Mesenchymal stem cell (in vitro differentiated cells and primary cell): ENCODE measurements around the gene DKC1.
"Not testable (repeated sequence)": the region's sequence is repeated elsewhere in the genome, so short reads cannot be mapped to it uniquely, and the experiment has no call there.

Source experiments
- DNase-seq: peaks from one replicate; pipeline ENCODE4 v3.0.0-alpha.2; 2013
- H2AFZ ChIP-seq: one replicate; pipeline ENCODE4 v1.6.1; 2013; ENCODE audit warnings: low read depth, mild to moderate bottlenecking, control low read depth, inconsistent platforms, low read length, moderate library complexity
- H2AK5ac ChIP-seq: 2 replicates; pipeline ENCODE4 v1.6.1; 2013; ENCODE audit warnings: low read length, moderate library complexity, mild to moderate bottlenecking, inconsistent platforms; ENCODE audit not compliant: severe bottlenecking
- H2BK120ac ChIP-seq: one replicate; pipeline ENCODE4 v1.6.1; 2013; ENCODE audit warnings: low read depth, mild to moderate bottlenecking, inconsistent platforms, low read length, moderate library complexity
- H2BK12ac ChIP-seq, 2 experiments: one replicate each; pipeline ENCODE4 v1.6.1; 2013; ENCODE audit warnings: inconsistent platforms in 2 of 2, low read length in 2 of 2, mild to moderate bottlenecking in 2 of 2, moderate library complexity in 2 of 2, control low read depth in 1 of 2
- H2BK15ac ChIP-seq: one replicate; pipeline ENCODE4 v1.6.1; 2013; ENCODE audit warnings: mild to moderate bottlenecking, low read depth, inconsistent platforms; ENCODE audit not compliant: poor library complexity, severe bottlenecking
- H2BK5ac ChIP-seq: 2 replicates; pipeline ENCODE4 v1.6.1; 2013; ENCODE audit warnings: low read depth, mild to moderate bottlenecking, low read length, control low read depth, inconsistent platforms; ENCODE audit not compliant: poor library complexity, severe bottlenecking
- H3K14ac ChIP-seq, 2 experiments: one replicate each; pipeline ENCODE4 v1.6.1; 2013; ENCODE audit warnings: inconsistent platforms in 2 of 2, low read length in 2 of 2, control low read depth in 1 of 2, mild to moderate bottlenecking in 1 of 2, moderate library complexity in 1 of 2
- H3K18ac ChIP-seq, 2 experiments: one replicate each; pipeline ENCODE4 v1.6.1; 2013; ENCODE audit warnings: inconsistent platforms in 2 of 2, low read length in 2 of 2, control low read depth in 1 of 2, low read depth in 1 of 2, mild to moderate bottlenecking in 1 of 2
- H3K23ac ChIP-seq, 2 experiments: one replicate each; pipeline ENCODE4 v1.6.1; 2013; ENCODE audit warnings: inconsistent platforms in 2 of 2, low read length in 2 of 2, mild to moderate bottlenecking in 2 of 2, moderate library complexity in 2 of 2, control low read depth in 1 of 2
- H3K27ac ChIP-seq: 2 replicates; pipeline ENCODE4 v1.5.1; 2013; ENCODE audit warnings: mild to moderate bottlenecking, moderate library complexity, low read length, control low read depth, inconsistent platforms; ENCODE audit not compliant: poor library complexity, severe bottlenecking
- H3K27me3 ChIP-seq, 2 experiments: 2 replicates each; pipeline versions ENCODE4 v1.6.1 to v1.7.0; 2013; ENCODE audit warnings: low read length in 2 of 2, mild to moderate bottlenecking in 2 of 2, moderate library complexity in 2 of 2, control low read depth in 1 of 2, inconsistent platforms in 1 of 2; ENCODE audit not compliant: control insufficient read depth in 1 of 2, insufficient read depth in 1 of 2
- H3K36me3 ChIP-seq, 2 experiments: 2 replicates each; pipeline versions ENCODE4 v1.6.1 to v1.7.0; 2013; ENCODE audit warnings: low read length in 2 of 2, control low read depth in 1 of 2, inconsistent platforms in 1 of 2, low read depth in 1 of 2, mild to moderate bottlenecking in 1 of 2; ENCODE audit not compliant: insufficient read depth in 2 of 2, control insufficient read depth in 1 of 2
- H3K4ac ChIP-seq, 2 experiments: one replicate each; pipeline ENCODE4 v1.6.1; 2013; ENCODE audit warnings: inconsistent platforms in 2 of 2, low read length in 2 of 2, mild to moderate bottlenecking in 2 of 2, moderate library complexity in 2 of 2, control low read depth in 1 of 2, low read depth in 1 of 2
- H3K4me1 ChIP-seq: 2 replicates; pipeline ENCODE4 v1.6.1; 2013; ENCODE audit warnings: low read depth, low read length, control low read depth; ENCODE audit not compliant: control insufficient read depth, insufficient read depth
- H3K4me2 ChIP-seq: 2 replicates; pipeline ENCODE4 v1.6.1; 2013; ENCODE audit warnings: low read length, mild to moderate bottlenecking, inconsistent platforms; ENCODE audit not compliant: poor library complexity, severe bottlenecking
- H3K4me3 ChIP-seq, 2 experiments: 2 replicates each; pipeline versions ENCODE4 v1.5.1 to v1.7.0; 2013; ENCODE audit warnings: low read length in 2 of 2, mild to moderate bottlenecking in 2 of 2, control low read depth in 1 of 2, low read depth in 1 of 2; ENCODE audit not compliant: insufficient read depth in 1 of 2
- H3K79me1 ChIP-seq: replicated peaks from 2 replicates; pipeline ENCODE4 v1.6.1; 2013; ENCODE audit warnings: mild to moderate bottlenecking, control low read depth, low read length, inconsistent platforms; ENCODE audit not compliant: poor library complexity, severe bottlenecking
- H3K9ac ChIP-seq: 2 replicates; pipeline ENCODE4 v1.7.0; 2013; ENCODE audit warnings: mild to moderate bottlenecking, low read length, moderate library complexity
- H3K9me3 ChIP-seq: 2 replicates; pipeline ENCODE4 v1.7.0; 2013; ENCODE audit warnings: mild to moderate bottlenecking, low read length; ENCODE audit not compliant: control insufficient read depth
- H4K8ac ChIP-seq: one replicate; pipeline ENCODE4 v1.6.1; 2013; ENCODE audit warnings: inconsistent platforms, mild to moderate bottlenecking, low read length, moderate library complexity
- H4K91ac ChIP-seq: one replicate; pipeline ENCODE4 v1.6.1; 2013; ENCODE audit warnings: mild to moderate bottlenecking, low read length, inconsistent platforms
- whole genome bisulfite sequencing: methylation state at CpG from one replicate; pipeline ENCODE4 v1.1.7; 2013; ENCODE audit warnings: mixed read lengths; 5-methylcytosine and 5-hydroxymethylcytosine counted together

The DKC1 gene

DNA sequence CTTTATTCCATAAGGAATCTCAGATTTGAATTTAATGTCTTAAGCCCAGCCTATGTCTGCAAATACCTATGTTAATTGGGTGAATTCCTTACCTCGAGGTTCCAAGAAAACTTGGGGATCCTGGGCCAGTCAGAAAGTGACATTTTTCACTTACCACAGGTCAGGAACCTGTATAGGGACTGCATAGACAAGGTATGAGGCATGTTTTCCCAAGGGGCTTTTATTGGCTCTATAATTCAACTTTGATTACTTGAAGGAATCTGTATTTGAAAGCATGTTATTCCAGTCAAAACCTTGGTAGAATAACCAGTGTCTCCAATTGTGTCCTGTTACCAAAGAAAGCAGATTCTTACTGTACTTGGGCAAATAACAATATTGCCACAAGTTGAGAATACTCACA is 51.1 kb downstream of the DKC1 start:
- Histone ChIP-seq H2BK12ac (no peak overlapping the region), H3K27ac (no peak overlapping the region), H3K36me3 (no peaks in the 10 kb centered on the region), H4K8ac (no peak overlapping the region), H3K4me3 (no peak overlapping the region), H2AFZ (no peak overlapping the region), H3K9ac (no peak overlapping the region), H3K4me2 (no peak overlapping the region), H3K23ac (no peak overlapping the region), H3K4me1 (no peaks in the 10 kb centered on the region), H3K27me3 (peaks cover 0 to 3% of the 10 kb centered on the region in 2 experiments), H3K14ac (no peak overlapping the region), H2BK15ac (no peak overlapping the region), H3K9me3 (no peaks in the 10 kb centered on the region), H2BK5ac (no peak overlapping the region), H2AK5ac (no peak overlapping the region), H3K4ac (no peak overlapping the region), H2BK120ac (no peak overlapping the region), H3K18ac (no peak overlapping the region), H3K79me1 (no peaks in the 10 kb centered on the region), H4K91ac (no peak overlapping the region)
- 67% methylated on average over 1 of the region's 1 CpG for WGBS
- DNase-seq = no peak

DNA sequence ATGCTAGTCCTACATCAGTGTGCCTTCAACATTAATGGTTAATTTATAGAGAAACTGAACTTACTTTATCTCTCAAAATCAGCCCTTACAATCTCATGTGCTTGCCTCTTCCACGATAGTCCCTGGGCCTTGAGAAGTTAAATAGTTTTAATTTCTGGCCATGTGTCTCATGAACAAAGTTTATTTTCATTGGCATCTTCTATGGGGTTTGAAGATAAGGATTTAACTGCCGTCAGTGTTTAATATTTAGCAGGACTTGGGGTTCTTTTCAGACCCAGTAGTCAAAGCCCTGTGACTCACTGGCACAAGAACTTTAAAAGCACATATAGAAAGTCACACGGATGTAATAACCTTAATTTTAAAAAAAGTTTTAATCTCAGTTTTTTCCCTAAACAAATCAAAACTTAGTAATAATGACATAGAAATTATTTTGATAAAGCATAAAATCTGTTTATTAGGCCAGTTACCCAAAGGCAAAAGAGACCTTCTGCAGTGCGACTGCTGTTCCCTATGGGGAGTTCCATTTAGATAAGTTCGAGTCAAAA is 52.7 kb downstream of the DKC1 start:
- no peaks in the 10 kb centered on the region for H3K36me3 ChIP-seq
- H3K23ac ChIP-seq = no peak overlapping the region
- H2AFZ ChIP-seq = no peak overlapping the region
- no peaks in the 10 kb centered on the region for H3K4me1 ChIP-seq
- no peak overlapping the region for H3K27ac ChIP-seq
- no peak for DNase-seq
- H3K18ac ChIP-seq = no peak overlapping the region
- no peaks in the 10 kb centered on the region for H3K79me1 ChIP-seq
- no peak overlapping the region for H2BK12ac ChIP-seq
- H2BK120ac ChIP-seq = no peak overlapping the region
- no peak overlapping the region for H2AK5ac ChIP-seq
- 69% methylated on average over 4 of the region's 5 CpGs for WGBS
- no peak overlapping the region for H3K4me3 ChIP-seq
- H2BK5ac ChIP-seq = no peak overlapping the region
- no peak overlapping the region for H3K9ac ChIP-seq
- no peak overlapping the region for H2BK15ac ChIP-seq
- no peak overlapping the region for H3K4ac ChIP-seq
- H3K14ac ChIP-seq = no peak overlapping the region
- no peak overlapping the region for H3K4me2 ChIP-seq
- H3K27me3 ChIP-seq = peaks cover 0 to 3% of the 10 kb centered on the region in 2 experiments
- no peak overlapping the region for H4K8ac ChIP-seq
- no peak overlapping the region for H4K91ac ChIP-seq
- no peaks in the 10 kb centered on the region for H3K9me3 ChIP-seq

DNA sequence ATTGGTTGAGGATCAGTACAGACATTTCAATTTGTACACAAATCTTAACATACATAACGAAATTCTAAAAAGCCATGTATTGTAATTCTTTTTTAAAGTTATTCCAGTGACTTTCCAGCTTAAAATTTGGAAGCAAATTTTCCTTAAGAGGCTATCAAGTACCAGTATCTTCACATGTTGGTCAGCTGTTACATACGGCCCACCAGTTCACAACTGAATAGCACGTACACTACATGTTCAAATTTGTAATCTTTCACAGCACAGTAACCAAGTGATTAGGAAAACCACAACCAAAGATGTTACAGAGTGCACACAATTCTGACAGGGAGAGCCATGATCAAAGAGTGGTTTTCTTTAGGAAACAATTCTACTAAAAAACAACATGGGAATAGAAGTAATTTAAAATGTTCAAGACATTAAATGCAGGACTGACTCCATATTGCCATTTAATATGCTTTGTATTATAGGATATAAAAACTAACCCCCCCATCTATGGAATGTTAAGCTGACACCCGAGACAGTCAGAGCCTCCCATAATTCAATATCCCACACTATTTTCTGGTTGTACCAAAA is 53.7 kb downstream of the DKC1 start:
- H3K14ac ChIP-seq, H3K18ac ChIP-seq, H3K36me3 ChIP-seq, H3K23ac ChIP-seq, H2AK5ac ChIP-seq, H2BK5ac ChIP-seq, H2AFZ ChIP-seq, H2BK15ac ChIP-seq, H2BK12ac ChIP-seq, H4K91ac ChIP-seq, H3K27ac ChIP-seq, H3K4me1 ChIP-seq, H3K4me3 ChIP-seq, H4K8ac ChIP-seq, H2BK120ac ChIP-seq, H3K9me3 ChIP-seq, H3K4ac ChIP-seq, H3K27me3 ChIP-seq, H3K4me2 ChIP-seq, H3K79me1 ChIP-seq, DNase-seq, H3K9ac ChIP-seq: not testable (repeated sequence)
- WGBS = no CpG with 5 or more reads among the region's 4 CpGs

DNA sequence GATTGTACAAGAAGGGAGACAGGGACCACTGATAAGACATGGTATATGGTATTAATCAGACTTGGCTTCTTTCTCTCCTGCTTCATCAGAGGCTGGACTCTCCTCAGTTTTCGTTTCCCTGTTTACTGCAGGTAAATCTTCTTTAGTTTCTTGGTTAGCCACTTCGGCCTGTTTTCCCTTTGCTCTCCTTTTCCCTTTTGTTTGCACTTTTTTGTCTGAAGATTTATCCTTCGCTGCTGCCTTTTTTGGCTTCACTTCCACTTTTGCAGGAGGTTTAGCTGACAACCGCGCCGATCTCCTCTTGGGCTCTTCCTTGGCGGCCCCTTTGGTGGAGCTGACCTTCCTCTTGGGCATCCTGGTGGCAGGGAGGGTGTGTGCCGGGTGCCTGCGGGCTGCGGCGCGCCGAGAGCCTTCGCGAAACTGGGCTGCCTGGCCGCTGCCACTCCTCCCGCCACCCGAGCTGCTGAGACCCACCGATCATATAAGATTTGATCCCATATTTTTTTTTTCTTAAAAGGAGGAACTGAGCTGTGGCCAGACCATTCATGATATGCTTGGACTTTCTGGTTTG is 54.5 kb downstream of the DKC1 start:
- not testable (repeated sequence) for H4K91ac ChIP-seq, H2BK5ac ChIP-seq, H2BK12ac ChIP-seq, H3K36me3 ChIP-seq, H3K9ac ChIP-seq, H3K14ac ChIP-seq, H3K4me2 ChIP-seq, H3K18ac ChIP-seq, H3K4me1 ChIP-seq, H2BK120ac ChIP-seq, H3K27me3 ChIP-seq, H3K4ac ChIP-seq, H3K27ac ChIP-seq, DNase-seq, H3K23ac ChIP-seq, H2BK15ac ChIP-seq, H3K9me3 ChIP-seq, H2AK5ac ChIP-seq, H2AFZ ChIP-seq, H3K4me3 ChIP-seq, H3K79me1 ChIP-seq, H4K8ac ChIP-seq
- 95% methylated on average over 16 of the region's 19 CpGs for WGBS
